ENCODE results near the gene TSPEAR. TPM values are rescaled to one million over a fixed set of nuclear protein-coding genes. Genes with fewer than 3 reads are reported as not detected.

The TSPEAR gene
- total and polyA plus RNA-seq, 9 of the 15 experiments (the other 6 are each of a cell fraction or from before 2014, with no cell fraction given), result not detected

- TF ChIP-seq ZNF778 (CRISPR knock-in tag; IDR thresholded peaks at IDR 0.05) (no peak), RBM25 (IDR thresholded peaks at IDR 0.05; ENCODE audit: low read depth, low read length, severe bottlenecking) (no peak), NFIC (IDR thresholded peaks at IDR 0.05) (0 out of 2 replicates have a peak, but pooled peaks have one; percentile 7), CC2D1A (IDR thresholded peaks at IDR 0.05) (peak; percentile 97), POLR3A (IDR thresholded peaks at IDR 0.05; ENCODE audit: borderline replicate concordance, extremely low read depth, insufficient read depth, insufficient read length) (no peak), PML (IDR thresholded peaks at IDR 0.05; ENCODE audit: low read length) (no peak), DIDO1 (tag; IDR thresholded peaks at IDR 0.05; ENCODE audit: low read depth) (0 out of 2 replicates have a peak, but pooled peaks have one; percentile 12), MCM5 (IDR thresholded peaks at IDR 0.05; ENCODE audit: low read depth) (no peak), KDM2B (CRISPR knock-in tag; IDR thresholded peaks at IDR 0.05) (no peak), TAL1 (IDR thresholded peaks at IDR 0.05) (0 out of 2 replicates have a peak, but pooled peaks have one; percentile 14), ZNF232 (CRISPR knock-in tag; IDR thresholded peaks at IDR 0.05) (no peak), NR2C2 (CRISPR knock-in tag; IDR thresholded peaks at IDR 0.05) (no peak), NR2C2 (tag; IDR thresholded peaks at IDR 0.05) (no peak), CBFA2T2 (conservative IDR thresholded peaks at IDR 0.05) (no peak), ZNF507 (tag; conservative IDR thresholded peaks at IDR 0.05) (no peak), ARHGAP35 (IDR thresholded peaks at IDR 0.05; ENCODE audit: partially characterized antibody) (no peak), MECOM (CRISPR knock-in tag; IDR thresholded peaks at IDR 0.05) (no peak), DACH1 (IDR thresholded peaks at IDR 0.05; ENCODE audit: partially characterized antibody) (no peak), RNF2 (IDR thresholded peaks at IDR 0.05) (no peak), ATF6 (CRISPR knock-in tag; IDR thresholded peaks at IDR 0.05) (no peak), ZBTB34 (CRISPR knock-in tag; IDR thresholded peaks at IDR 0.05) (no peak), HCFC1 (IDR thresholded peaks at IDR 0.05; ENCODE audit: low read depth, low read length) (no peak), ZNF146 (CRISPR knock-in tag; IDR thresholded peaks at IDR 0.05; ENCODE audit: unreplicated experiment) (no peak), CHD2 (IDR thresholded peaks at IDR 0.05; ENCODE audit: low read depth, low read length) (0 out of 2 replicates have a peak, but pooled peaks have one; percentile 36), MEF2D (tag; conservative IDR thresholded peaks at IDR 0.05; ENCODE audit: low read depth) (no peak), PURB (CRISPR knock-in tag; IDR thresholded peaks at IDR 0.05; ENCODE audit: low read depth) (no peak), BDP1 (IDR thresholded peaks at IDR 0.05; ENCODE audit: insufficient read depth, insufficient read length) (no peak), HMG20B (CRISPR knock-in tag; IDR thresholded peaks at IDR 0.05) (no peak)
- TF ChIP-seq, protein P1, sequence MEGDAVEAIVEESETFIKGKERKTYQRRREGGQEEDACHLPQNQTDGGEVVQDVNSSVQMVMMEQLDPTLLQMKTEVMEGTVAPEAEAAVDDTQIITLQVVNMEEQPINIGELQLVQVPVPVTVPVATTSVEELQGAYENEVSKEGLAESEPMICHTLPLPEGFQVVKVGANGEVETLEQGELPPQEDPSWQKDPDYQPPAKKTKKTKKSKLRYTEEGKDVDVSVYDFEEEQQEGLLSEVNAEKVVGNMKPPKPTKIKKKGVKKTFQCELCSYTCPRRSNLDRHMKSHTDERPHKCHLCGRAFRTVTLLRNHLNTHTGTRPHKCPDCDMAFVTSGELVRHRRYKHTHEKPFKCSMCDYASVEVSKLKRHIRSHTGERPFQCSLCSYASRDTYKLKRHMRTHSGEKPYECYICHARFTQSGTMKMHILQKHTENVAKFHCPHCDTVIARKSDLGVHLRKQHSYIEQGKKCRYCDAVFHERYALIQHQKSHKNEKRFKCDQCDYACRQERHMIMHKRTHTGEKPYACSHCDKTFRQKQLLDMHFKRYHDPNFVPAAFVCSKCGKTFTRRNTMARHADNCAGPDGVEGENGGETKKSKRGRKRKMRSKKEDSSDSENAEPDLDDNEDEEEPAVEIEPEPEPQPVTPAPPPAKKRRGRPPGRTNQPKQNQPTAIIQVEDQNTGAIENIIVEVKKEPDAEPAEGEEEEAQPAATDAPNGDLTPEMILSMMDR (IDR thresholded peaks at IDR 0.05 in 2 of 3, conservative IDR thresholded peaks at IDR 0.05 in 1 of 3; ENCODE audit: insufficient read depth in 2 of 3, low read depth in 1 of 3, low read length in 3 of 3), result peak; percentile 53 to 62 (median 61)
Observed at GRCh38 chr21:44485254-44485793, 226.0 kb downstream of the TSPEAR start (continued).
